ENCODE measurements around the gene DBI.
"Not testable (repeated sequence)": the region's sequence is repeated elsewhere in the genome, so short reads cannot be mapped to it uniquely, and the experiment has no call there.

The DBI gene

GRCh38 chr2:119366161-119366648, 572 bp upstream of the DBI start:
- peak in 1 of 2 donors; percentile 2 for DNase-seq

- DNase-seq, result peak; percentile 8 to 31
Observed at GRCh38 chr2:119367472-119368099, 809 bp downstream of the DBI start.

- no peak for DNase-seq
Observed at GRCh38 chr2:119369845-119370244, 3.1 kb downstream of the DBI start.

GRCh38 chr2:119371111-119371510, 4.3 kb downstream of the DBI start:
- no peak for DNase-seq

- DNase-seq, result no peak
Observed at GRCh38 chr2:119372778-119373568, 6.2 kb downstream of the DBI start.

GRCh38 chr2:119373907-119374745, 7.3 kb downstream of the DBI start:
- not testable (repeated sequence) for DNase-seq

- DNase-seq, result not testable (repeated sequence)
Observed at GRCh38 chr2:119376406-119376805, 9.6 kb downstream of the DBI start.

- DNase-seq, result no peak
Observed at GRCh38 chr2:119376810-119377209, 10.0 kb downstream of the DBI start.

- no peak for DNase-seq
Observed at GRCh38 chr2:119377294-119377992, 10.7 kb downstream of the DBI start.

- no peak for DNase-seq
Observed at GRCh38 chr2:119377993-119378345, 11.2 kb downstream of the DBI start.

- no peak for DNase-seq
Observed at GRCh38 chr2:119378566-119378965, 11.8 kb downstream of the DBI start.

GRCh38 chr2:119383410-119384140, 16.8 kb downstream of the DBI start:
- no peak for DNase-seq

GRCh38 chr2:119384971-119385370, 18.2 kb downstream of the DBI start:
- no peak for DNase-seq

GRCh38 chr2:119385466-119385865, 18.7 kb downstream of the DBI start:
- DNase-seq, result no peak

- DNase-seq, result peak in 1 of 2 donors; percentile 21
Observed at GRCh38 chr2:119387381-119388129, 20.8 kb downstream of the DBI start.

- no peak for DNase-seq
Observed at GRCh38 chr2:119389615-119390306, 23.0 kb downstream of the DBI start.

- DNase-seq, result no peak
Observed at GRCh38 chr2:119393971-119394748, 27.4 kb downstream of the DBI start.

- DNase-seq, result no peak
Observed at GRCh38 chr2:119397196-119397595, 30.4 kb downstream of the DBI start.

GRCh38 chr2:119402106-119402505, 35.3 kb downstream of the DBI start:
- no peak for DNase-seq
